GM04504 (cell line): ENCODE data around the gene PSMA2.

Experiments used
- DNase-seq: peaks from one replicate; pipeline ENCODE4 v3.0.0-alpha.2; 2012; ENCODE audit warnings: low read depth

The PSMA2 gene

GRCh38 chr7:42931834-42932651 lies at the start of gene PSMA2, which contains the start of gene MRPL32:
Gene PSMA2, minus strand, starts transcription at chr7:42932174. Its CDS starts 16 bp downstream, at chr7:42932158.
Gene MRPL32, plus strand, starts transcription at chr7:42932376. Its CDS starts 11 bp downstream, at chr7:42932387.
- DNase-seq: peak; percentile 95

GRCh38 chr7:42981601-42982000 lies 49.6 kb upstream of the PSMA2 start:
- no peak for DNase-seq

GRCh38 chr7:42980514-42980913 lies 48.5 kb upstream of the PSMA2 start:
- no peak for DNase-seq

DNA sequence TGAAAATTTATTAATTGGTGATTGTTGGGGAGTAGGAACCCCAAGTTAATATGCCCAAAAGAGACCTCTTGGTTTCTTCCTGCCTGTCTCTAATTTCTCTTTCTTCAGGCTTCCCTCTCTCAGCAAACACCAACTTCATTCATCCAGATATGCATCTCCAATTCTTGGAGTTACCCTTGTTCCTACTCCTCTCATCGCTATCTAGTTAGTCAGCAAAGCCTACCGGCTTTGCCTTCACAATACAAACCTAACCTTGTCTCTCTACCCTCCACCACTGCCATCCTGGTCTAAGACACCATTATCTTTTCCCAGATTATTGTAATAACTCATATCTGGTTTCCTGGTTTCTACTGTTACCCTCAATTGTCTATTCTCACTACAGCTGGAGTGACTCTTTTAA lies 48.1 kb upstream of the PSMA2 start:
- DNase-seq: no peak

DNA sequence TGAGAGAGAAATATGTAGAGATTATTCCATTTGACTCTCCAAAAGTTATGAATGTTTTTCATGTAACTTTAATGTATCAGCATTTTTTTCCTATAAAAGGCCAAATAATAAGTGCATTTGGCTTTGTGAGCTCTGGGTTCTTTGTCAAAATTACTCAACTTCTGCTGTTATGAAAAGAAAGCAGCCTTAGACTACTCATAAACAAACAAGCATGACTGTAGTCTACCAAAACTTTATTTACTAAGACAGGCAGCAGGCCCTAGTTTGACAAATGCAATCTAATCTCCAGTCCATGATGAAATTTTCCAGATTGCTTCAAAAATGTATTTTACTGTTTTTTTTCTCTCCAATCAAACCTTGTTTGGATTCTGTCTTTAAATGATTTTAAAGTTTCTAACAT lies 46.5 kb upstream of the PSMA2 start:
- DNase-seq: no peak

GRCh38 chr7:42976371-42976770 lies 44.4 kb upstream of the PSMA2 start:
- no peak for DNase-seq

- peak; percentile 98 for DNase-seq
Measured at GRCh38 chr7:42972699-42973500, 40.9 kb upstream of the PSMA2 start.

DNA sequence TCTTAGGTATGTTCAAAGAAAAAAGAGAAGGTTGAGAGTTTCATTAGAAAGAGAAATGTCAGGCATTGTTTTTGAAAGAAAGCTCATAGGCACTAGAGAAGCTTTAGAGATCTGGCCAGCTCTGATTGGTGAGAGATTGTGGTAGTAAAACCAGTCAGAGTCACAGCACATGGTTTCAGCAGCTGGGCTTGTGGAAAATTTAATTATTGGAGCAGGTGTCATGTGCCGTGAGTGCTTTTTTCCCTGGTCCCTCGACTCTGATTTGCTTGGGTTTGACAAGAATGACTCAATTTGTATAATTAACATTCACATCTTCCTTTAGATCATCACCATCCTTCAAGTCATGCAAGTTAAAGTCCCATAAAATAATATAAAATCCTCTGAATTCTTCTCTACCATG lies 35.4 kb upstream of the PSMA2 start:
- no peak for DNase-seq

DNA sequence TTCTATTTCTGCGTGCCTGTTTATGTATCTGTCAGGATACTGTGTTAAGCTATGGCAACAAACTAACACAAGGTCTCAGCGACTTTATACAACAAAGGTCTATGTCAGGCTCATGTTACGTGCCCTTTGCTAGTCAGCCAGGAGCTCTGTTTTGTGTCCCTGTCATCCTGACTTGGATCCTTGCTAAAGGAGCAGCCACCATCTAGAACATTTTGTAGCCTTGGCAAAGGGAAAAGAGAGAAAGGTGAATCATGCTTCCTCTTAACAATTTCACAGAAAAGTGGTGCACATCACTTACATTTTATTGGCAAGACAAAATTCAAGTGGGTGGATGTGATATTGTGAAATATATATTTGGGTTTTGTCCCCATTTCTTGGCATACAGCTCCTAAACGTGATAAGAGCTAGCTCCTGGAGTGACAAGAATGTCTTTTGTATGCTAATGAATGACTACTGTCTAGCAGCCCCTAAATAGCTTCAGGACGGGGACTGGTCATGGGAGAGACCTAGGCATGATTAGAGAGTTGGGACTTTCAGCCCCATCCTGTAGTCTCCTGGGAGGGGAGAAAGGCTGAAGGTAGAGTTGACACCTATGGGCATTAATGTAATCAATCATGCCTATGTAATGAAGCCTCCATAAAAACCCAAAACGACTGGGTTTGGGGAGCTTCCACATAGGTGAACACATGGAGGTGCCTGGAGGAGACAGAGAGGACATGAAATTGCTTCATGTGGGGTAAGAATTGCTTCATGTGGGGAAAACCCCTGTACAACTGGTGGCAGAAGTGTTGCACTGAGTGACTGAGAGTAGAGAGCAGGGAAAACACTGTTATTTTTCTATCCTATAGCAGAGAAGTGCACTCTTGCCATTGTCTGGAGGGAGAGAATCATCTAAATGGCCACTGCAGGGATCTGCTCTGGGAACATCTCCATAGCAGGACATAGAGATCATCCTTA lies 33.2 kb upstream of the PSMA2 start:
- DNase-seq: no peak

DNA sequence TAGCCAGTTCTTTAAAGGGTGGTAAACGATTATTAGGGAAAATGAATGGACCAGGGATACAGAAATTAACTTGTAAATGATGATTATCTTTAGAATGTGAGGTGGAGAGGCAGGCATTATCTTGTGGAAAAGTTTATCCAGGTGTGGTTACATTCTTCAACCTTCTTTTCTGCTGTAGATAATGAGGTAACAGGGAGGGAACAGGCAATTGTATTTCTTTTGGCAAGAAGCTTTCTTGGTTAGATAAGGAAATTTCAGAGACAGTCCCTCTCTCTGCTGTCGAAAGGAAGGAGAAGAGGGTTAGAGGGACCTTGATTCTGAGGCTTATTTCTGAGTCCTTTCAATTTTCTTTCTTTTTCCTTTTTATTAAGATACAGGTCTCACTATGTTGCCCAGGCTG lies 32.3 kb upstream of the PSMA2 start:
- DNase-seq: no peak

GRCh38 chr7:42961170-42961569 lies 29.2 kb upstream of the PSMA2 start:
- no peak for DNase-seq

GRCh38 chr7:42960762-42961161 lies 28.8 kb upstream of the PSMA2 start:
- DNase-seq: no peak

DNA sequence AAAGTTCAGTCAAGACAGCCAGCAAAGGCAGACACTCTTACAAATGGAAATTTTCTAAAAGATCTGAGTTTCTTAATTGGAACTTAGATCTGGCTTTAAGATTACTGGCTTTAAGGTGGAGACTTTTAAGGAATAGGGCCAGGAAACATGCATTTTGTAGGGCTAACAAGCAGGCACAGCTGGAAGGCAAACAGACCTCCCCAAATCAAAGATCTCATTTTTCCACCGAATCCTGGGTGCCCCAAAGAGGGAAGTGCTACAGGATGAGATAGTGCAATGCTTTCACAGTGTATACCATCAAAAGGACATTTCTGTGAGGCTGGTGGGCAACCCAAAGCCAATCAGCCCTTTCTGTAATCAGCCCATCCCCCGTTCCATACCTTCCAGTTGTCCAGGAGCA lies 27.6 kb upstream of the PSMA2 start:
- no peak for DNase-seq

GRCh38 chr7:42956062-42956461 lies 24.1 kb upstream of the PSMA2 start:
- DNase-seq: no peak

- no peak for DNase-seq
Measured at GRCh38 chr7:42953994-42954393, 22.0 kb upstream of the PSMA2 start.

DNA sequence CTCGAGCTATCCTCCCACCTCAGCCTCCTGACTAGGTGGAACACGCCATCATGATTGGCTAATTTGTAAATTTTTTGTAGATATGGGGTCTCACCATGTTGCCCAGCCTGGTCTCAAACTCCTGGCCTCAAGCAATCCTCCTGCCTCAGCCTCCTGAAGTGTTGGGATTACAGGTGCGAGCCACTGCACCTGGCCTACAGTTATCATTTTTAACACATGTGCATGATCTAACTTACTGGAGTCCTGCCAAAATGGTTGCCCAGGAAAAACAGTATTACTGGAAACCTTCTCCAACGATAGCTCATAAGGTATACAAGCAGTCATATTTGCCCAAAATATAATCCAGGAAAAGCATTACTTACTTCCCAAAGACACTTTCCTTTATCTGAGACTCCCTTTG lies 20.4 kb upstream of the PSMA2 start:
- no peak for DNase-seq

- DNase-seq: no peak
Measured at GRCh38 chr7:42950417-42950816, 18.4 kb upstream of the PSMA2 start.

DNA sequence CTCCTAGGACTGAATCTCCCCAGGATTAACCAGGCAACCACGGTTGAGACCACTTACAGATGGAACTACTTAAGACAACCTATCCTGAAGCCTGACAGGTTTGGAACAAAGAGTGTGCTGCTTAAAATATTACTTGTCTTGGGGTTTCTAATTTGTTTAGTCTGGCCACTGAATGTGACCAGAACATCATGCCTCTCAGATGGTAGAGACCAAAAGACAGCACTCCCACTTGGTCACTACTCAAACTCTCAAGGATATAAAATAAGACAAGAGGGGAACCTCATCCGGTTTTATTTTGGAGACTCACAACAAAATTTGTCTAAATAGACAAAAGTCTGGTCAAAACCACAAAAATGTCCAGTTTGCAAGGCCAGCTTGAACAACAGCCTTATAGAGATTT lies 15.5 kb upstream of the PSMA2 start:
- no peak for DNase-seq

DNA sequence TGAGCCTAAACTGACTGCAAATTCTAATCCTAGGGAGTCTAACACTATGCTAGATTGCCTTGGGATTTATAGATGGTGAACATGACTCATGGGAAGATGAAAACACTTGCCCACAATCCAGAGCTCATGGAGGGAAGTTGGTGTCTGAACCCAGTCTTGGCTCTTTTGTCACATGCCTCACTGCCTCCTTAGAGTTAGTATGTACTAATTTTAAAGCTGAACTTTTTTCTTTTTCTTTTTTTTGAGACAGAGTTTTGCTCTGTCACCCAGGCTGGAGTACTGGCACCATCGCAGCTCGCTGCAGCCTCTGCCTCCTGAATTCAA lies 14.6 kb upstream of the PSMA2 start:
- DNase-seq: no peak

- DNase-seq: no peak
Measured at GRCh38 chr7:42945821-42946626, 14.1 kb upstream of the PSMA2 start.
